Measurements from ENCODE around the gene GRID1.

Gene GRID1

GRCh38 chr10:85600026-85600743 is 766.4 kb downstream of the GRID1 start:
- no peak for DNase-seq

- no peak for DNase-seq
Observed at GRCh38 chr10:85599081-85599480, 767.5 kb downstream of the GRID1 start.

GRCh38 chr10:85598646-85599045 is 767.9 kb downstream of the GRID1 start:
- no peak for DNase-seq

GRCh38 chr10:85597006-85597405 is 769.6 kb downstream of the GRID1 start:
- no peak for DNase-seq

GRCh38 chr10:85596389-85596788 is 770.2 kb downstream of the GRID1 start:
- no peak for DNase-seq

- no peak for DNase-seq
Observed at GRCh38 chr10:85594239-85594638, 772.4 kb downstream of the GRID1 start.

GRCh38 chr10:85593226-85593772 is 773.3 kb downstream of the GRID1 start:
- DNase-seq, result no peak

GRCh38 chr10:85581371-85581770 is 785.2 kb downstream of the GRID1 start:
- DNase-seq, result no peak

GRCh38 chr10:85580585-85580984 is 786.0 kb downstream of the GRID1 start:
- no peak for DNase-seq

- DNase-seq, result no peak
Observed at GRCh38 chr10:85578860-85579259, 787.7 kb downstream of the GRID1 start.

GRCh38 chr10:85575441-85575840 is 791.2 kb downstream of the GRID1 start:
- DNase-seq, result no peak

- no peak for DNase-seq
Observed at GRCh38 chr10:85570871-85571270, 795.7 kb downstream of the GRID1 start.

- DNase-seq, result no peak
Observed at GRCh38 chr10:85565381-85565780, 801.2 kb downstream of the GRID1 start.

GRCh38 chr10:85558533-85558932 is 808.1 kb downstream of the GRID1 start:
- DNase-seq, result no peak

- DNase-seq, result no peak
Observed at GRCh38 chr10:85557706-85558105, 808.9 kb downstream of the GRID1 start.

- DNase-seq, result no peak
Observed at GRCh38 chr10:85557077-85557476, 809.5 kb downstream of the GRID1 start.
